Keratinocyte (primary cell): Measurements from ENCODE around the gene SPATA2.

Source experiments
- EZH2 ChIP-seq: IDR thresholded peaks from one replicate; pipeline ENCODE4 v1.6.1; 2012; ENCODE audit warnings: inconsistent platforms, mild to moderate bottlenecking, low read length, moderate library complexity
- TF ChIP-seq, protein P1 (sequence below), 3 experiments: IDR thresholded peaks in 1 of 3; conservative IDR thresholded peaks in 1 of 3; optimal IDR thresholded peaks in 1 of 3; 2 replicates in 2 of 3; 3 replicates in 1 of 3; pipeline versions ENCODE3 to v1.5.1; 2011; ENCODE audit warnings: low read length in 3 of 3, mild to moderate bottlenecking in 3 of 3, moderate library complexity in 2 of 3, control low read depth in 1 of 3, inconsistent platforms in 1 of 3; ENCODE audit not compliant: insufficient read depth in 2 of 3; ENCODE audit errors: extremely low read depth in 1 of 3

DNA sequence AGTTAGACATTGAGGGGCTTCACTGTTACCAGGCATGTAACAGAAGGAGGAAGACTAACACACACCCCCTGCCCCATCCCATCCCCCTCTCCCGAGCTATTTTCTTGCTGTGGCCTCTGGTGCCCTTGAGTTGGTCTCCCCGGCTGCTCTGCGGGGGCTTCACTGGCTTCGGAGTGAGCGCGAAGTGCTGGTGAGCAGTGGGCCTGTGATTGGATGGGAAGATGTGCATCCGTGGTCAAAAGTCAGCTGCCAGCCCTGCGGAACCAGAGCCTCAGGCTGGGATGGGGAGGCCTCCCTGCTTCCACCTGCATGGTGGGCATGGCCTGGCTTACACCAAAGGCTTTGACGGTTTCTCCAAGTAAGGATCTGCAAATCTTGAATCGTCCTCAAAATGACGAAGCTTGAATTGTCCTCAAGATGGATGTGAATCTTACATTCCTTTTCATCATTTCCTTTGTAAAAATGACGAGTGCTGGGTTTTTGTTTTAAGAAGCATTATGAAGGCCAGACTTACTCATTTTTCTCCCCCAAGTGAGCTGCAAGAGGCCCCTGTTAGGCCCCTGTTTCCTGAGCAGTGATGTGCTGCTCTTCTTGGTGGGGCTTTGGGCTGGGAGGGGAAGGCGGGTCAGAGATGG lies 23.7 kb downstream of the SPATA2 start:
- TF ChIP-seq, protein P1, sequence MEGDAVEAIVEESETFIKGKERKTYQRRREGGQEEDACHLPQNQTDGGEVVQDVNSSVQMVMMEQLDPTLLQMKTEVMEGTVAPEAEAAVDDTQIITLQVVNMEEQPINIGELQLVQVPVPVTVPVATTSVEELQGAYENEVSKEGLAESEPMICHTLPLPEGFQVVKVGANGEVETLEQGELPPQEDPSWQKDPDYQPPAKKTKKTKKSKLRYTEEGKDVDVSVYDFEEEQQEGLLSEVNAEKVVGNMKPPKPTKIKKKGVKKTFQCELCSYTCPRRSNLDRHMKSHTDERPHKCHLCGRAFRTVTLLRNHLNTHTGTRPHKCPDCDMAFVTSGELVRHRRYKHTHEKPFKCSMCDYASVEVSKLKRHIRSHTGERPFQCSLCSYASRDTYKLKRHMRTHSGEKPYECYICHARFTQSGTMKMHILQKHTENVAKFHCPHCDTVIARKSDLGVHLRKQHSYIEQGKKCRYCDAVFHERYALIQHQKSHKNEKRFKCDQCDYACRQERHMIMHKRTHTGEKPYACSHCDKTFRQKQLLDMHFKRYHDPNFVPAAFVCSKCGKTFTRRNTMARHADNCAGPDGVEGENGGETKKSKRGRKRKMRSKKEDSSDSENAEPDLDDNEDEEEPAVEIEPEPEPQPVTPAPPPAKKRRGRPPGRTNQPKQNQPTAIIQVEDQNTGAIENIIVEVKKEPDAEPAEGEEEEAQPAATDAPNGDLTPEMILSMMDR (optimal IDR thresholded peaks at IDR 0.05 in 1 of 3, IDR thresholded peaks at IDR 0.05 in 1 of 3, conservative IDR thresholded peaks at IDR 0.05 in 1 of 3; ENCODE audit: extremely low read depth in 1 of 3, insufficient read depth in 2 of 3, low read length in 3 of 3) = no peak
- TF ChIP-seq EZH2 = no peak
